SK-N-SH treated with all-trans-retinoic acid at 6 μM for 48 hours (cell line): ENCODE measurements around the gene CYLD.

ENCODE experiments used
- ATAC-seq: fragments of 200-7000 bp; cut with Tn5 transposase; 3 replicates; pipeline ENCODE4 v1.9.1; 2020; ENCODE audit warnings: mild to moderate bottlenecking, moderate library complexity
- CSDC2 ChIP-seq: fragments of 250-450 bp; sonication (Bioruptor Pico); IDR thresholded peaks from 2 replicates; pipeline ENCODE4 v1.5.0; 2020; ENCODE audit warnings: mild to moderate bottlenecking, moderate library complexity
- ESRRG ChIP-seq: fragments of 250-450 bp; sonication (Bioruptor Pico); IDR thresholded peaks from 2 replicates; pipeline ENCODE4 v1.6.1; 2021; ENCODE audit warnings: mild to moderate bottlenecking
- ISL1 ChIP-seq: fragments of 250-450 bp; sonication (Bioruptor Pico); IDR thresholded peaks from 2 replicates; pipeline ENCODE4 v2.1.2; 2022; ENCODE audit warnings: mild to moderate bottlenecking, moderate library complexity
- OSR1 ChIP-seq: fragments of 250-450 bp; sonication (Bioruptor Pico); IDR thresholded peaks from 2 replicates; pipeline ENCODE4 v1.8.0; 2022; ENCODE audit warnings: moderate library complexity, mild to moderate bottlenecking, inconsistent platforms
- PATZ1 ChIP-seq: fragments of 250-450 bp; sonication (Bioruptor Pico); IDR thresholded peaks from 2 replicates; pipeline ENCODE4 v1.8.0; 2020; ENCODE audit warnings: mild to moderate bottlenecking, moderate library complexity, borderline replicate concordance
- RARB ChIP-seq: fragments of 250-450 bp; sonication (Bioruptor Pico); IDR thresholded peaks from 2 replicates; pipeline ENCODE4 v1.8.0; 2021; ENCODE audit warnings: mild to moderate bottlenecking, moderate library complexity
- TCF4 ChIP-seq: fragments of 250-450 bp; sonication (Bioruptor Pico); IDR thresholded peaks from 2 replicates; pipeline ENCODE4 v1.8.0; 2021; ENCODE audit warnings: mild to moderate bottlenecking, moderate library complexity, borderline replicate concordance
- TOX ChIP-seq: fragments of 250-450 bp; sonication (Bioruptor Pico); IDR thresholded peaks from 2 replicates; pipeline ENCODE4 v1.8.0; 2021; ENCODE audit warnings: mild to moderate bottlenecking, moderate library complexity, borderline replicate concordance
- ZFP3 ChIP-seq: fragments of 250-450 bp; sonication (Bioruptor Pico); IDR thresholded peaks from 2 replicates; pipeline ENCODE4 v1.5.0; 2020; ENCODE audit warnings: mild to moderate bottlenecking, moderate library complexity
- ZFP30 ChIP-seq: fragments of 450-650 bp; formaldehyde crosslinking; IDR thresholded peaks from 2 replicates; pipeline ENCODE4 v1.5.0; 2022; ENCODE audit warnings: mild to moderate bottlenecking, moderate library complexity
- ZNF565 ChIP-seq: fragments of 450-650 bp; formaldehyde crosslinking; conservative IDR thresholded peaks from 2 replicates; pipeline ENCODE4 v1.5.0; 2020; ENCODE audit warnings: low read depth, mild to moderate bottlenecking, moderate library complexity
- ZNF8 ChIP-seq: fragments of 450-650 bp; formaldehyde crosslinking; IDR thresholded peaks from 2 replicates; pipeline ENCODE4 v1.5.0; 2020; ENCODE audit warnings: mild to moderate bottlenecking, moderate library complexity
- TF ChIP-seq, protein P1 (sequence below): fragments of 250-450 bp; sonication (Bioruptor Pico); IDR thresholded peaks from 2 replicates; pipeline ENCODE4 v1.8.0; 2021; ENCODE audit warnings: low read depth, mild to moderate bottlenecking, moderate library complexity, borderline replicate concordance
- TF ChIP-seq, protein P2 (sequence below): fragments of 250-450 bp; sonication (Bioruptor Pico); IDR thresholded peaks from 2 replicates; pipeline ENCODE4 v1.5.1; 2021; ENCODE audit warnings: mild to moderate bottlenecking, moderate library complexity
- TF ChIP-seq, protein P3 (sequence below): fragments of 250-450 bp; sonication (Bioruptor Pico); IDR thresholded peaks from 2 replicates; pipeline ENCODE4 v1.5.0; 2020; ENCODE audit warnings: mild to moderate bottlenecking, moderate library complexity
- TF ChIP-seq, protein P4 (sequence below): fragments of 250-450 bp; sonication (Bioruptor Pico); IDR thresholded peaks from 2 replicates; pipeline ENCODE4 v1.5.1; 2020; ENCODE audit warnings: low read depth, mild to moderate bottlenecking, moderate library complexity

CYLD gene

GRCh38 chr16:50838165-50838564 is 96.3 kb downstream of the CYLD start:
- TF ChIP-seq TOX (CRISPR knock-in tag) = no peak
- no peak for TF ChIP-seq ZFP3 (CRISPR knock-in tag)
- TF ChIP-seq PATZ1 (CRISPR knock-in tag) = no peak
- peak; percentile 39 for TF ChIP-seq ISL1 (CRISPR knock-in tag)
- ATAC-seq = no peak

- no peak for ATAC-seq
- no peak for TF ChIP-seq ZNF565 (CRISPR knock-in tag)
- no peak for TF ChIP-seq OSR1 (CRISPR knock-in tag)
- TF ChIP-seq TCF4 (CRISPR knock-in tag) = no peak
- no peak for TF ChIP-seq RARB (CRISPR knock-in tag)
- no peak for TF ChIP-seq ZFP30
- TF ChIP-seq ESRRG (CRISPR knock-in tag) = no peak
- TF ChIP-seq, protein P1, sequence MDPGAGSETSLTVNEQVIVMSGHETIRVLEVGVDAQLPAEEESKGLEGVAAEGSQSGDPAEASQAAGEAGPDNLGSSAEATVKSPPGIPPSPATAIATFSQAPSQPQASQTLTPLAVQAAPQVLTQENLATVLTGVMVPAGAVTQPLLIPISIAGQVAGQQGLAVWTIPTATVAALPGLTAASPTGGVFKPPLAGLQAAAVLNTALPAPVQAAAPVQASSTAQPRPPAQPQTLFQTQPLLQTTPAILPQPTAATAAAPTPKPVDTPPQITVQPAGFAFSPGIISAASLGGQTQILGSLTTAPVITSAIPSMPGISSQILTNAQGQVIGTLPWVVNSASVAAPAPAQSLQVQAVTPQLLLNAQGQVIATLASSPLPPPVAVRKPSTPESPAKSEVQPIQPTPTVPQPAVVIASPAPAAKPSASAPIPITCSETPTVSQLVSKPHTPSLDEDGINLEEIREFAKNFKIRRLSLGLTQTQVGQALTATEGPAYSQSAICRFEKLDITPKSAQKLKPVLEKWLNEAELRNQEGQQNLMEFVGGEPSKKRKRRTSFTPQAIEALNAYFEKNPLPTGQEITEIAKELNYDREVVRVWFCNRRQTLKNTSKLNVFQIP (CRISPR knock-in tag) = no peak
- TF ChIP-seq ISL1 (CRISPR knock-in tag) = no peak
- TF ChIP-seq, protein P2, sequence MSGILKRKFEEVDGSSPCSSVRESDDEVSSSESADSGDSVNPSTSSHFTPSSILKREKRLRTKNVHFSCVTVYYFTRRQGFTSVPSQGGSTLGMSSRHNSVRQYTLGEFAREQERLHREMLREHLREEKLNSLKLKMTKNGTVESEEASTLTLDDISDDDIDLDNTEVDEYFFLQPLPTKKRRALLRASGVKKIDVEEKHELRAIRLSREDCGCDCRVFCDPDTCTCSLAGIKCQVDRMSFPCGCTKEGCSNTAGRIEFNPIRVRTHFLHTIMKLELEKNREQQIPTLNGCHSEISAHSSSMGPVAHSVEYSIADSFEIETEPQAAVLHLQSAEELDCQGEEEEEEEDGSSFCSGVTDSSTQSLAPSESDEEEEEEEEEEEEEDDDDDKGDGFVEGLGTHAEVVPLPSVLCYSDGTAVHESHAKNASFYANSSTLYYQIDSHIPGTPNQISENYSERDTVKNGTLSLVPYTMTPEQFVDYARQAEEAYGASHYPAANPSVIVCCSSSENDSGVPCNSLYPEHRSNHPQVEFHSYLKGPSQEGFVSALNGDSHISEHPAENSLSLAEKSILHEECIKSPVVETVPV (CRISPR knock-in tag) = no peak
- TF ChIP-seq, protein P3, sequence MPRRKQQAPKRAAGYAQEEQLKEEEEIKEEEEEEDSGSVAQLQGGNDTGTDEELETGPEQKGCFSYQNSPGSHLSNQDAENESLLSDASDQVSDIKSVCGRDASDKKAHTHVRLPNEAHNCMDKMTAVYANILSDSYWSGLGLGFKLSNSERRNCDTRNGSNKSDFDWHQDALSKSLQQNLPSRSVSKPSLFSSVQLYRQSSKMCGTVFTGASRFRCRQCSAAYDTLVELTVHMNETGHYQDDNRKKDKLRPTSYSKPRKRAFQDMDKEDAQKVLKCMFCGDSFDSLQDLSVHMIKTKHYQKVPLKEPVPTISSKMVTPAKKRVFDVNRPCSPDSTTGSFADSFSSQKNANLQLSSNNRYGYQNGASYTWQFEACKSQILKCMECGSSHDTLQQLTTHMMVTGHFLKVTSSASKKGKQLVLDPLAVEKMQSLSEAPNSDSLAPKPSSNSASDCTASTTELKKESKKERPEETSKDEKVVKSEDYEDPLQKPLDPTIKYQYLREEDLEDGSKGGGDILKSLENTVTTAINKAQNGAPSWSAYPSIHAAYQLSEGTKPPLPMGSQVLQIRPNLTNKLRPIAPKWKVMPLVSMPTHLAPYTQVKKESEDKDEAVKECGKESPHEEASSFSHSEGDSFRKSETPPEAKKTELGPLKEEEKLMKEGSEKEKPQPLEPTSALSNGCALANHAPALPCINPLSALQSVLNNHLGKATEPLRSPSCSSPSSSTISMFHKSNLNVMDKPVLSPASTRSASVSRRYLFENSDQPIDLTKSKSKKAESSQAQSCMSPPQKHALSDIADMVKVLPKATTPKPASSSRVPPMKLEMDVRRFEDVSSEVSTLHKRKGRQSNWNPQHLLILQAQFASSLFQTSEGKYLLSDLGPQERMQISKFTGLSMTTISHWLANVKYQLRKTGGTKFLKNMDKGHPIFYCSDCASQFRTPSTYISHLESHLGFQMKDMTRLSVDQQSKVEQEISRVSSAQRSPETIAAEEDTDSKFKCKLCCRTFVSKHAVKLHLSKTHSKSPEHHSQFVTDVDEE (CRISPR knock-in tag) = no peak
- TF ChIP-seq ZFP3 (CRISPR knock-in tag) = no peak
- no peak for TF ChIP-seq TOX (CRISPR knock-in tag)
- TF ChIP-seq, protein P4, sequence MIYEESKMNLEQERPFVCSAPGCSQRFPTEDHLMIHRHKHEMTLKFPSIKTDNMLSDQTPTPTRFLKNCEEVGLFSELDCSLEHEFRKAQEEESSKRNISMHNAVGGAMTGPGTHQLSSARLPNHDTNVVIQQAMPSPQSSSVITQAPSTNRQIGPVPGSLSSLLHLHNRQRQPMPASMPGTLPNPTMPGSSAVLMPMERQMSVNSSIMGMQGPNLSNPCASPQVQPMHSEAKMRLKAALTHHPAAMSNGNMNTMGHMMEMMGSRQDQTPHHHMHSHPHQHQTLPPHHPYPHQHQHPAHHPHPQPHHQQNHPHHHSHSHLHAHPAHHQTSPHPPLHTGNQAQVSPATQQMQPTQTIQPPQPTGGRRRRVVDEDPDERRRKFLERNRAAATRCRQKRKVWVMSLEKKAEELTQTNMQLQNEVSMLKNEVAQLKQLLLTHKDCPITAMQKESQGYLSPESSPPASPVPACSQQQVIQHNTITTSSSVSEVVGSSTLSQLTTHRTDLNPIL = no peak
- TF ChIP-seq, all 23 proteins: peak for 0
Observed at GRCh38 chr16:50838885-50839284, 97.0 kb downstream of the CYLD start.

GRCh38 chr16:50839356-50839755 is 97.5 kb downstream of the CYLD start:
- no peak for ATAC-seq
- TF ChIP-seq ZNF565 (CRISPR knock-in tag) = no peak
- TF ChIP-seq, protein P2 (CRISPR knock-in tag) = no peak
- no peak for TF ChIP-seq CSDC2 (CRISPR knock-in tag)
- no peak for TF ChIP-seq ZNF8 (CRISPR knock-in tag)
- TF ChIP-seq, all 23 proteins: peak for 0
